MM.1S (cell line): ENCODE data around the gene AREL1.

Source experiments
- DNase-seq: peaks from one replicate; pipeline ENCODE4 v3.0.0-alpha.2; 2015
- H2AFZ ChIP-seq: fragments of 300-600 bp; sonication (generic); 2 replicates; pipeline ENCODE4 v1.6.0; 2016; ENCODE audit warnings: antibody characterized with exemption, low read length
- H3F3A ChIP-seq: fragments of 300-600 bp; sonication (generic); 2 replicates; pipeline ENCODE4 v1.6.1; 2016; ENCODE audit warnings: mild to moderate bottlenecking, antibody characterized with exemption, low read length, moderate library complexity, mixed read lengths; ENCODE audit not compliant: insufficient read depth
- H3K27ac ChIP-seq: fragments of 300-600 bp; sonication (generic); 2 replicates; pipeline ENCODE4 v1.5.1; 2016; ENCODE audit warnings: mild to moderate bottlenecking, low read length
- H3K27me3 ChIP-seq: fragments of 300-600 bp; sonication (generic); replicated peaks from 2 replicates; pipeline ENCODE4 v1.6.0; 2016; ENCODE audit warnings: low read length; ENCODE audit not compliant: insufficient read depth
- H3K36me3 ChIP-seq: fragments of 300-600 bp; sonication (generic); replicated peaks from 2 replicates; pipeline ENCODE4 v1.6.1; 2016; ENCODE audit warnings: mild to moderate bottlenecking, low read length, mixed read lengths; ENCODE audit not compliant: insufficient read depth
- H3K4me1 ChIP-seq: fragments of 300-600 bp; sonication (generic); 2 replicates; pipeline ENCODE4 v1.6.1; 2016; ENCODE audit warnings: low read length, mixed read lengths
- H3K4me2 ChIP-seq: fragments of 300-600 bp; sonication (generic); 2 replicates; pipeline ENCODE4 v1.6.0; 2016; ENCODE audit warnings: low read depth, low read length
- H3K4me3 ChIP-seq: fragments of 300-600 bp; sonication (generic); 2 replicates; pipeline ENCODE4 v1.5.1; 2016; ENCODE audit warnings: low read length, mixed read lengths
- H3K79me2 ChIP-seq: fragments of 300-600 bp; sonication (generic); 2 replicates; pipeline ENCODE4 v1.6.1; 2016; ENCODE audit warnings: mixed run types, low read length, mixed read lengths
- H3K9ac ChIP-seq: fragments of 300-600 bp; sonication (generic); 2 replicates; pipeline ENCODE4 v1.6.1; 2016; ENCODE audit warnings: low read length, mixed read lengths
- H3K9me2 ChIP-seq: fragments of 300-600 bp; sonication (generic); replicated peaks from 2 replicates; pipeline ENCODE4 v1.6.1; 2016; ENCODE audit warnings: mild to moderate bottlenecking, low read length, mixed read lengths; ENCODE audit not compliant: insufficient read depth
- H3K9me3 ChIP-seq: fragments of 300-600 bp; sonication (generic); replicated peaks from 2 replicates; pipeline ENCODE4 v1.6.1; 2016; ENCODE audit warnings: mild to moderate bottlenecking, low read length, mixed read lengths; ENCODE audit not compliant: insufficient read depth
- H4K20me1 ChIP-seq: fragments of 300-600 bp; sonication (generic); 2 replicates; pipeline ENCODE4 v1.6.1; 2016; ENCODE audit warnings: mild to moderate bottlenecking, low read length, moderate library complexity, mixed read lengths; ENCODE audit not compliant: insufficient read depth
- EZH2 ChIP-seq: fragments of 300-600 bp; sonication (generic); optimal IDR thresholded peaks from 2 replicates; pipeline ENCODE3; 2017; ENCODE audit warnings: low read depth, mild to moderate bottlenecking, antibody characterized with exemption, low read length, mixed read lengths
- EZH2phosphoT487 ChIP-seq: fragments of 300-600 bp; sonication (generic); IDR thresholded peaks from 2 replicates; pipeline ENCODE4 v1.6.1; 2018; ENCODE audit warnings: antibody characterized with exemption, low read length
- TF ChIP-seq, protein P1 (sequence below): fragments of 300-600 bp; sonication (generic); IDR thresholded peaks from 2 replicates; pipeline ENCODE4 v1.5.1; 2016; ENCODE audit warnings: antibody characterized with exemption, low read length, mixed read lengths

Gene AREL1

GRCh38 chr14:74648601-74649000 lies 64.3 kb downstream of the AREL1 start:
- no peak for DNase-seq
- Histone ChIP-seq H3K9me2 (no peaks in the 10 kb centered on the region), H3K9me3 (no peaks in the 10 kb centered on the region), H3K4me1 (no peaks in the 10 kb centered on the region), H3K36me3 (no peaks in the 10 kb centered on the region), H2AFZ (no peak overlapping the region), H4K20me1 (no peaks in the 10 kb centered on the region), H3K9ac (no peak overlapping the region), H3K27ac (no peak overlapping the region), H3K4me3 (no peak overlapping the region), H3F3A (no peaks in the 10 kb centered on the region), H3K79me2 (no peaks in the 10 kb centered on the region), H3K27me3 (no peaks in the 10 kb centered on the region), H3K4me2 (no peak overlapping the region)
- TF ChIP-seq EZH2phosphoT487 (no peak), EZH2 (no peak)
- TF ChIP-seq, protein P1, sequence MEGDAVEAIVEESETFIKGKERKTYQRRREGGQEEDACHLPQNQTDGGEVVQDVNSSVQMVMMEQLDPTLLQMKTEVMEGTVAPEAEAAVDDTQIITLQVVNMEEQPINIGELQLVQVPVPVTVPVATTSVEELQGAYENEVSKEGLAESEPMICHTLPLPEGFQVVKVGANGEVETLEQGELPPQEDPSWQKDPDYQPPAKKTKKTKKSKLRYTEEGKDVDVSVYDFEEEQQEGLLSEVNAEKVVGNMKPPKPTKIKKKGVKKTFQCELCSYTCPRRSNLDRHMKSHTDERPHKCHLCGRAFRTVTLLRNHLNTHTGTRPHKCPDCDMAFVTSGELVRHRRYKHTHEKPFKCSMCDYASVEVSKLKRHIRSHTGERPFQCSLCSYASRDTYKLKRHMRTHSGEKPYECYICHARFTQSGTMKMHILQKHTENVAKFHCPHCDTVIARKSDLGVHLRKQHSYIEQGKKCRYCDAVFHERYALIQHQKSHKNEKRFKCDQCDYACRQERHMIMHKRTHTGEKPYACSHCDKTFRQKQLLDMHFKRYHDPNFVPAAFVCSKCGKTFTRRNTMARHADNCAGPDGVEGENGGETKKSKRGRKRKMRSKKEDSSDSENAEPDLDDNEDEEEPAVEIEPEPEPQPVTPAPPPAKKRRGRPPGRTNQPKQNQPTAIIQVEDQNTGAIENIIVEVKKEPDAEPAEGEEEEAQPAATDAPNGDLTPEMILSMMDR: no peak

- no peak overlapping the region for H3K4me2 ChIP-seq
- no peak overlapping the region for H3K9ac ChIP-seq
Observed at GRCh38 chr14:74647678-74648461, 65.0 kb downstream of the AREL1 start.

DNA sequence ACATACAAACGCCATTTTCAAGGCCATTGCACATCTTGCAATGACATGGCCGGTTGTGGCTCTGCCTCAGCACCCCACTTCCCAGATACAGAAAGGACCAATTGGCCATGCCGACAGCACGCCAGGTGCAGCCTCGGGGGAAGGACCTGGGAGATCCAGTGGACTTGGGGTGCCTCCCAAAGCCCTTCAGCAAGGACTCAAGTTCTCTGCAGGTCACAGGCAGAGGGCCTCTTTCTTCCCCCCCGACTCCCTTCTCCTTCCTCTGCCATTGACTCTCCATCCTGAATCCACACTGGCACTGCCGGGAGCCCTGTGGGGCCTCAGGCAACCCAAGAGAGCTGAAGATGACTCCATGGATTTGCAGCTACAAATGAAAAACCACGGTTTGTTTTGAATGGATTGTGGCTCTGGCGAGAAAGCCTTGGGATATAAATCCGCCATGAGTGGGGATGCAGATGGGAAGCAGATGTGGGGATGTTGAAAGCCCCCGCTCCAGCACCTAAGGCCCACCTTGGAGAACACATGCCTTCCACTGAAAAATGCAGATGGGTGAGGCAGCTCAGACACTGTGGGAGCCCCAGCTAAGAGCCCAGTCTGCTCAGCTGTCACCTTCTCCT lies 65.7 kb downstream of the AREL1 start:
- Histone ChIP-seq H2AFZ (no peak overlapping the region), H3K27ac (no peak overlapping the region), H3K79me2 (no peaks in the 10 kb centered on the region), H3K36me3 (no peaks in the 10 kb centered on the region), H3F3A (no peaks in the 10 kb centered on the region), H3K4me1 (no peaks in the 10 kb centered on the region), H3K4me2 (no peak overlapping the region), H3K9me3 (no peaks in the 10 kb centered on the region), H3K4me3 (no peak overlapping the region), H3K9me2 (no peaks in the 10 kb centered on the region), H3K9ac (no peak overlapping the region), H4K20me1 (no peaks in the 10 kb centered on the region), H3K27me3 (no peaks in the 10 kb centered on the region)
- DNase-seq: no peak
- TF ChIP-seq, protein P1: no peak
- no peak for TF ChIP-seq EZH2phosphoT487
- TF ChIP-seq EZH2: no peak

More at GRCh38 chr14:74647678-74648461, 65.0 kb downstream of the AREL1 start:
- no peaks in the 10 kb centered on the region for H3F3A ChIP-seq
- H3K27ac ChIP-seq: no peak overlapping the region
- no peaks in the 10 kb centered on the region for H3K9me3 ChIP-seq
- no peaks in the 10 kb centered on the region for H3K36me3 ChIP-seq
- H2AFZ ChIP-seq: no peak overlapping the region
- no peak for DNase-seq
- no peak overlapping the region for H3K4me3 ChIP-seq
- no peaks in the 10 kb centered on the region for H4K20me1 ChIP-seq
- H3K4me1 ChIP-seq: no peaks in the 10 kb centered on the region
- no peaks in the 10 kb centered on the region for H3K9me2 ChIP-seq
- no peaks in the 10 kb centered on the region for H3K79me2 ChIP-seq
- H3K27me3 ChIP-seq: no peaks in the 10 kb centered on the region
- TF ChIP-seq, protein P1: no peak
- TF ChIP-seq EZH2: no peak
- no peak for TF ChIP-seq EZH2phosphoT487
